Activated effector memory CD4-positive, alpha-beta T cell treated with anti-CD3 and anti-CD28 coated beads, Interleukin-2, amount 50 U/mL, for 16 hours (primary cell): ENCODE measurements around the gene HES7.

Experiments
- DNase-seq: peaks from one replicate; pipeline ENCODE4 v3.0.0-alpha.2; 2020

The HES7 gene

GRCh38 chr17:8155231-8155995 lies 31.5 kb upstream of the HES7 start:
- DNase-seq: no peak

- DNase-seq: no peak
Measured at GRCh38 chr17:8154608-8155155, 30.8 kb upstream of the HES7 start.

- peak; percentile 96 for DNase-seq
Measured at GRCh38 chr17:8153957-8154607, 30.2 kb upstream of the HES7 start.

GRCh38 chr17:8153525-8153956 lies 29.6 kb upstream of the HES7 start:
- DNase-seq: peak; percentile 82

GRCh38 chr17:8153031-8153451 lies 29.1 kb upstream of the HES7 start:
- no peak for DNase-seq

- peak; percentile 96 for DNase-seq
Measured at GRCh38 chr17:8152112-8152775, 28.3 kb upstream of the HES7 start, which contains the start of gene PER1. TSS of gene PER1 (minus strand) at chr17:8152404. CDS start at chr17:8150706, 1,698 bp downstream.

GRCh38 chr17:8151641-8152111 lies 27.8 kb upstream of the HES7 start:
- peak; percentile 77 for DNase-seq

GRCh38 chr17:8151120-8151640 lies 27.3 kb upstream of the HES7 start:
- DNase-seq: peak; percentile 96

- DNase-seq: no peak
Measured at GRCh38 chr17:8150194-8151119, 26.6 kb upstream of the HES7 start.

GRCh38 chr17:8149419-8150193 lies 25.7 kb upstream of the HES7 start:
- no peak for DNase-seq

GRCh38 chr17:8148560-8148959 lies 24.7 kb upstream of the HES7 start:
- no peak for DNase-seq

GRCh38 chr17:8147805-8148404 lies 24.0 kb upstream of the HES7 start:
- DNase-seq: no peak

GRCh38 chr17:8147141-8147804 lies 23.4 kb upstream of the HES7 start:
- DNase-seq: no peak

- DNase-seq: no peak
Measured at GRCh38 chr17:8146381-8147140, 22.7 kb upstream of the HES7 start.

GRCh38 chr17:8145811-8146210 lies 21.9 kb upstream of the HES7 start:
- DNase-seq: no peak

GRCh38 chr17:8144401-8145231 lies 20.7 kb upstream of the HES7 start:
- no peak for DNase-seq

- DNase-seq: no peak
Measured at GRCh38 chr17:8143581-8144400, 19.9 kb upstream of the HES7 start.
